Neuronal stem cell (in vitro differentiated cells): Measurements from ENCODE around the gene ZPBP.

ENCODE experiments used
- DNase-seq: peaks from one replicate; pipeline ENCODE4 v3.0.0-alpha.2; 2013; ENCODE audit warnings: low spot score
- H2AFZ ChIP-seq: one replicate; pipeline ENCODE4 v1.6.1; 2013; ENCODE audit warnings: mild to moderate bottlenecking, low read length, inconsistent platforms
- H2AK5ac ChIP-seq: 2 replicates; pipeline ENCODE4 v1.6.1; 2013; ENCODE audit warnings: low read depth, mild to moderate bottlenecking, inconsistent platforms, low read length, moderate library complexity, mixed read lengths
- H2BK120ac ChIP-seq: 2 replicates; pipeline ENCODE4 v1.6.1; 2013; ENCODE audit warnings: low read depth, mild to moderate bottlenecking, inconsistent platforms, low read length, moderate library complexity, mixed read lengths
- H2BK12ac ChIP-seq: one replicate; pipeline ENCODE4 v1.6.1; 2013; ENCODE audit warnings: low read length, inconsistent platforms
- H2BK15ac ChIP-seq: 2 replicates; pipeline ENCODE4 v1.6.1; 2013; ENCODE audit warnings: mild to moderate bottlenecking, low read length, inconsistent platforms, mixed read lengths
- H2BK5ac ChIP-seq: one replicate; pipeline ENCODE4 v1.6.1; 2013; ENCODE audit warnings: inconsistent platforms, mild to moderate bottlenecking, low read length, moderate library complexity
- H3K14ac ChIP-seq: one replicate; pipeline ENCODE4 v1.6.1; 2013; ENCODE audit warnings: low read length, inconsistent platforms
- H3K18ac ChIP-seq: 2 replicates; pipeline ENCODE4 v1.6.1; 2013; ENCODE audit warnings: low read length, inconsistent platforms
- H3K23ac ChIP-seq: 2 replicates; pipeline ENCODE4 v1.6.1; 2013; ENCODE audit warnings: low read depth, mild to moderate bottlenecking, mixed read lengths, low read length, inconsistent platforms; ENCODE audit not compliant: poor library complexity
- H3K27ac ChIP-seq: replicated peaks from 3 replicates; pipeline ENCODE4 v1.5.1; 2013; ENCODE audit warnings: low read length, inconsistent platforms
- H3K27me3 ChIP-seq, 3 experiments: 2 replicates each; pipeline ENCODE4 v1.6.1; 2013; ENCODE audit warnings: low read length in 3 of 3, mild to moderate bottlenecking in 2 of 3, inconsistent platforms in 1 of 3, low read depth in 1 of 3, mixed read lengths in 1 of 3, moderate library complexity in 1 of 3; ENCODE audit not compliant: control insufficient read depth in 3 of 3, insufficient read depth in 3 of 3
- H3K36me3 ChIP-seq, 2 donors: replicated peaks in 1 of 2; 2 replicates each; pipeline ENCODE4 v1.6.1; 2013; ENCODE audit warnings: low read length in 2 of 2; ENCODE audit not compliant: control insufficient read depth in 2 of 2, insufficient read depth in 2 of 2
- H3K4ac ChIP-seq: 2 replicates; pipeline ENCODE4 v1.6.1; 2013; ENCODE audit warnings: inconsistent platforms, mild to moderate bottlenecking, low read length, moderate library complexity
- H3K4me1 ChIP-seq, 2 donors: 1 replicate in 1 of 2; 2 replicates in 1 of 2; pipeline ENCODE4 v1.6.1; 2013; ENCODE audit warnings: low read length in 2 of 2, low read depth in 1 of 2; ENCODE audit not compliant: control insufficient read depth in 2 of 2, insufficient read depth in 1 of 2
- H3K4me2 ChIP-seq: one replicate; pipeline ENCODE4 v1.6.1; 2013; ENCODE audit warnings: mild to moderate bottlenecking, low read length, inconsistent platforms; ENCODE audit not compliant: insufficient read depth, poor library complexity, severe bottlenecking
- H3K4me3 ChIP-seq, 2 donors: 2 replicates each; pipeline ENCODE4 v1.5.1; 2013; ENCODE audit warnings: low read length in 2 of 2, mild to moderate bottlenecking in 2 of 2, inconsistent platforms in 1 of 2, moderate library complexity in 1 of 2
- H3K79me1 ChIP-seq: one replicate; pipeline ENCODE4 v1.6.1; 2013; ENCODE audit warnings: low read depth, mild to moderate bottlenecking, inconsistent platforms, low read length, moderate library complexity
- H3K9ac ChIP-seq: one replicate; pipeline ENCODE4 v1.6.1; 2013; ENCODE audit warnings: mild to moderate bottlenecking, low read depth, low read length, inconsistent platforms; ENCODE audit not compliant: poor library complexity
- H3K9me3 ChIP-seq, 2 donors: replicated peaks in 1 of 2; 2 replicates each; pipeline versions ENCODE3 to v1.6.1; 2013; ENCODE audit warnings: low read length in 2 of 2, mild to moderate bottlenecking in 2 of 2, inconsistent platforms in 1 of 2, low read depth in 1 of 2, mixed read lengths in 1 of 2, moderate library complexity in 1 of 2; ENCODE audit not compliant: control insufficient read depth in 2 of 2, insufficient read depth in 1 of 2
- H4K8ac ChIP-seq: one replicate; pipeline ENCODE4 v1.6.1; 2013; ENCODE audit warnings: low read depth, mild to moderate bottlenecking, inconsistent platforms, low read length, moderate library complexity
- H4K91ac ChIP-seq: one replicate; pipeline ENCODE4 v1.6.1; 2013; ENCODE audit warnings: low read length, low read depth, mild to moderate bottlenecking, inconsistent platforms; ENCODE audit not compliant: poor library complexity
- WGBS, 2 donors: extraction: QIAGEN DNeasy Blood & Tissue Kit; methylation state at CpG; one replicate each; pipeline ENCODE4 v1.1.7; 2013; ENCODE audit warnings: missing lambda C conversion rate in 2 of 2, mixed read lengths in 1 of 2; ENCODE audit not compliant: insufficient read length in 2 of 2, insufficient replicate concordance in 1 of 2; ENCODE audit errors: extremely low coverage in 2 of 2; 5-methylcytosine and 5-hydroxymethylcytosine counted together

The ZPBP gene

DNA sequence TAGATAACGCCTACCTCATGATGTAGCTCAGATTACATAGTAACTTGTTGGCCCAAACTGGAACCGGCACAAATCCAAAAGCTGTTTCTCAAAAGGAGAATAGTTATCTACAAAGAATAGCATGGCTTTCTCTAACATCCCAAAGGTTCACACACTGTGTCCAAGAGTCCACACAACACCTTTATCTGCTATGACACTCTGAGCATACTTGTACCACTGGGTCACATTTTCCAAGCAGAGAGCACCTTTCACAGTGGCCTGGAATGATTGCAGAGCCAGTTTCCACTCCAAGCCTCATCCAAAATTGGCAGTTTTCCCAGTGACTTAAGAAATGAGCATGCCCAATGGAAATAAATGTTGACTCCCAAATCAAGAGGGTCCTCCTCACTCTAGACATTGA is 164.3 kb downstream of the ZPBP start:
- no peak overlapping the region for H3K4me3 ChIP-seq
- H3K27me3 ChIP-seq: no peaks in the 10 kb centered on the region
- no CpG with 5 or more reads among the region's 2 CpGs for WGBS, 2 donors
- H2AFZ ChIP-seq: no peak overlapping the region
- no peak overlapping the region for H3K27ac ChIP-seq
- no peaks in the 10 kb centered on the region for H3K36me3 ChIP-seq
- H3K18ac ChIP-seq: no peak overlapping the region
- H4K8ac ChIP-seq: no peak overlapping the region
- no peak overlapping the region for H3K23ac ChIP-seq
- no peak overlapping the region for H2BK5ac ChIP-seq
- H2AK5ac ChIP-seq: no peak overlapping the region
- no peak overlapping the region for H2BK120ac ChIP-seq
- no peak overlapping the region for H2BK12ac ChIP-seq
- peaks cover 0 to 2% of the 10 kb centered on the region in 2 donors for H3K9me3 ChIP-seq
- no peaks in the 10 kb centered on the region for H3K79me1 ChIP-seq
- no peak for DNase-seq
- H3K4me2 ChIP-seq: no peak overlapping the region
- H3K4ac ChIP-seq: no peak overlapping the region
- no peak overlapping the region for H3K14ac ChIP-seq
- no peak overlapping the region for H4K91ac ChIP-seq
- no peak overlapping the region for H2BK15ac ChIP-seq
- no peak overlapping the region for H3K9ac ChIP-seq
- no peaks in the 10 kb centered on the region for H3K4me1 ChIP-seq

DNA sequence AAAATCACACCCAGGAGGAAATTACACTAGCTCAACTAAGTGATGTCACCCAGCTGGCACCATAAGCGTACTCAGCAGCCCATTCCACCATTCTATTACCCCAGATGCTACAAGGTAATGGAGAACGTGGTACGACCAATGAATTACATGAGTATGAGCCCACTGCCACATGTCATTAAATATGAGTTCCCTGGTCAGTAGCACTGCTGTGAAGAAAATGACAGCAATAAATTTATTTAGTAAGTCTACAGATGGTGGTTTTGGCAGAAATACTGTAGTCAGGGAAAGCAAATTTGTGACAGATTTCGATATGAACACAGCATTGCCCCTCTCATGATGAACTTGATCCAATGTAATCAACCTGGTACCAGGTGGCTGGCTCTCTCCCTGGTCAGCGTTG is 165.4 kb downstream of the ZPBP start:
- Histone ChIP-seq H4K8ac (no peak overlapping the region), H3K79me1 (no peaks in the 10 kb centered on the region), H3K9ac (no peak overlapping the region), H3K4me1 (no peaks in the 10 kb centered on the region), H2BK12ac (no peak overlapping the region), H2BK15ac (no peak overlapping the region), H2AK5ac (no peak overlapping the region), H2AFZ (no peak overlapping the region), H3K36me3 (no peaks in the 10 kb centered on the region), H3K9me3 (peaks cover 0 to 2% of the 10 kb centered on the region in 2 donors), H3K4me2 (no peak overlapping the region), H2BK120ac (no peak overlapping the region), H2BK5ac (no peak overlapping the region), H3K27ac (no peak overlapping the region), H3K14ac (no peak overlapping the region), H3K4ac (no peak overlapping the region), H3K23ac (no peak overlapping the region), H4K91ac (no peak overlapping the region), H3K18ac (no peak overlapping the region), H3K27me3 (no peaks in the 10 kb centered on the region), H3K4me3 (no peak overlapping the region)
- no peak for DNase-seq
- no CpG with 5 or more reads among the region's 5 CpGs for WGBS, 2 donors

DNA sequence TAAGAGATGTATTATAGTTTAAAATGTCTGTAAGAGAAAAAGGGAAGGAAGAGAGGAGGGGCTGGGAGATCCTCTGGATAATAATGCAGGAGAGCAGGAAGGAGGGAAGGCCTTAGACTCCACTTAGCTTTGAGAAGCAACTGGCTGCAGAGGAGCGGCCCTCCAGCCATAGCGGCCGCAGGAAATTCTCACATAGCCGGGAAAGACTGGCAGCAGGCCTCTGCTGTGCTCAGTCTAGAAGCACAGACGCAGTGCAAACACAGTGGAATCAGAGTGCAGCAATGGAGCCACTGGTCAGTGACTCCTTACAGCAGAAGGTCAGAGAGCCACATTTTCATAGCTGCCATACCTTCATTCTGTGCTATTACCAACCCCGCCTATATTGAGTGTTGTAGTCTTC is 166.3 kb downstream of the ZPBP start:
- Histone ChIP-seq H2BK5ac (no peak overlapping the region), H2BK15ac (no peak overlapping the region), H3K14ac (no peak overlapping the region), H2AFZ (no peak overlapping the region), H3K36me3 (no peaks in the 10 kb centered on the region), H2BK120ac (no peak overlapping the region), H3K27me3 (no peaks in the 10 kb centered on the region), H4K8ac (no peak overlapping the region), H3K9me3 (peaks cover 0 to under 1% of the 10 kb centered on the region in 2 donors), H3K9ac (no peak overlapping the region), H3K18ac (no peak overlapping the region), H3K27ac (no peak overlapping the region), H3K4me1 (no peaks in the 10 kb centered on the region), H2AK5ac (no peak overlapping the region), H3K4me2 (no peak overlapping the region), H3K4me3 (no peak overlapping the region), H4K91ac (no peak overlapping the region), H3K79me1 (no peaks in the 10 kb centered on the region), H3K4ac (no peak overlapping the region), H3K23ac (no peak overlapping the region), H2BK12ac (no peak overlapping the region)
- no CpG with 5 or more reads among the region's 6 CpGs for WGBS, 2 donors
- no peak for DNase-seq

DNA sequence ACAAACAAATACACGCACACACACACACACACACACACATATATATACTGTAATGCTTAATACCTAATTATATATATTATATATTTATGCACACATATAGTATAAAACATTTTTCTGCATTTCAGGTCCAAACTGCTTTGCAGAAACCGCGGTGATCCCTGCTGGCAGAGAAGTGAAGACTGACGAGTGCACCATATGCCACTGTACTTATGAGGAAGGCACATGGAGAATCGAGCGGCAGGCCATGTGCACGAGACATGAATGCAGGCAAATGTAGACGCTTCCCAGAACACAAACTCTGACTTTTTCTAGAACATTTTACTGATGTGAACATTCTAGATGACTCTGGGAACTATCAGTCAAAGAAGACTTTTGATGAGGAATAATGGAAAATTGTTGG is 181.1 kb downstream of the ZPBP start:
- Histone ChIP-seq H3K9me3 (no peaks in the 10 kb centered on the region), H3K4ac (no peak overlapping the region), H3K36me3 (no peaks in the 10 kb centered on the region), H2AK5ac (no peak overlapping the region), H2AFZ (no peak overlapping the region), H3K27ac (no peak overlapping the region), H2BK5ac (no peak overlapping the region), H2BK120ac (no peak overlapping the region), H4K8ac (no peak overlapping the region), H3K79me1 (no peaks in the 10 kb centered on the region), H2BK12ac (no peak overlapping the region), H3K23ac (no peak overlapping the region), H3K9ac (no peak overlapping the region), H3K18ac (no peak overlapping the region), H4K91ac (no peak overlapping the region), H3K4me3 (no peak overlapping the region), H3K4me2 (no peak overlapping the region), H2BK15ac (no peak overlapping the region), H3K4me1 (no peaks in the 10 kb centered on the region), H3K27me3 (no peaks in the 10 kb centered on the region), H3K14ac (no peak overlapping the region)
- no CpG with 5 or more reads among the region's 8 CpGs for WGBS, 2 donors
- no peak for DNase-seq
